ENCODE data around the gene TFCP2L1. TPM values are rescaled to one million over a fixed set of nuclear protein-coding genes. Genes with fewer than 3 reads are reported as not detected.

Gene TFCP2L1
- total RNA-seq, 1 experiment from 2014 or later = 4.3 TPM

DNA sequence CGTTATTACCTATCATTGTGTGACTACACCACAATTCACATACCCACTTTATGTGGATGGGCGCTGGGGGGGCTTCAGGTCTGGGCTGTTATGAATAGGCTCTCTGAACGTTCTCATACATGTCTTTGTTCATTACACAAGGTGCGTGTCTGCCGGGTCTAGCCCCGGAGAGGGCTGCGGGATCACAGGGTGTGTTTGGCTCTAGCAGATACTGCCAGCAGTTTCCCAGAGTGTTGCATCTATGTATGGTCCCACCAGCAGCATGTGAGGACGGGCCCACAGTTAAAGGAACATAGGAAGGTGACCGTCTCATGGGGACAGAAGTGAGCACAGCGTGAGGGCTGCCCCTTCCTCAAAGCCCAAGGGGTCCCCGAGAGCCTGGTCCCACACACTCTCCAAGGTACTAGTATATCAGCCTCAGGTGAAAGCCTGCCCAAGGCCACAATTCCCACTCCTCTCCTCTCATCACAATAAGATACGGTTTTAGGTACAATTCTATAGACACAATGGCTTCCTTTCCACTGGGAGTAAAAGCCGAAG lies 48.8 kb downstream of the TFCP2L1 start (continued):
- TF ChIP-seq, protein P1, sequence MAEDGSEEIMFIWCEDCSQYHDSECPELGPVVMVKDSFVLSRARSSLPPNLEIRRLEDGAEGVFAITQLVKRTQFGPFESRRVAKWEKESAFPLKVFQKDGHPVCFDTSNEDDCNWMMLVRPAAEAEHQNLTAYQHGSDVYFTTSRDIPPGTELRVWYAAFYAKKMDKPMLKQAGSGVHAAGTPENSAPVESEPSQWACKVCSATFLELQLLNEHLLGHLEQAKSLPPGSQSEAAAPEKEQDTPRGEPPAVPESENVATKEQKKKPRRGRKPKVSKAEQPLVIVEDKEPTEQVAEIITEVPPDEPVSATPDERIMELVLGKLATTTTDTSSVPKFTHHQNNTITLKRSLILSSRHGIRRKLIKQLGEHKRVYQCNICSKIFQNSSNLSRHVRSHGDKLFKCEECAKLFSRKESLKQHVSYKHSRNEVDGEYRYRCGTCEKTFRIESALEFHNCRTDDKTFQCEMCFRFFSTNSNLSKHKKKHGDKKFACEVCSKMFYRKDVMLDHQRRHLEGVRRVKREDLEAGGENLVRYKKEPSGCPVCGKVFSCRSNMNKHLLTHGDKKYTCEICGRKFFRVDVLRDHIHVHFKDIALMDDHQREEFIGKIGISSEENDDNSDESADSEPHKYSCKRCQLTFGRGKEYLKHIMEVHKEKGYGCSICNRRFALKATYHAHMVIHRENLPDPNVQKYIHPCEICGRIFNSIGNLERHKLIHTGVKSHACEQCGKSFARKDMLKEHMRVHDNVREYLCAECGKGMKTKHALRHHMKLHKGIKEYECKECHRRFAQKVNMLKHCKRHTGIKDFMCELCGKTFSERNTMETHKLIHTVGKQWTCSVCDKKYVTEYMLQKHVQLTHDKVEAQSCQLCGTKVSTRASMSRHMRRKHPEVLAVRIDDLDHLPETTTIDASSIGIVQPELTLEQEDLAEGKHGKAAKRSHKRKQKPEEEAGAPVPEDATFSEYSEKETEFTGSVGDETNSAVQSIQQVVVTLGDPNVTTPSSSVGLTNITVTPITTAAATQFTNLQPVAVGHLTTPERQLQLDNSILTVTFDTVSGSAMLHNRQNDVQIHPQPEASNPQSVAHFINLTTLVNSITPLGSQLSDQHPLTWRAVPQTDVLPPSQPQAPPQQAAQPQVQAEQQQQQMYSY (CRISPR knock-in tag; IDR thresholded peaks at IDR 0.05) = no peak
- TF ChIP-seq, protein P2, sequence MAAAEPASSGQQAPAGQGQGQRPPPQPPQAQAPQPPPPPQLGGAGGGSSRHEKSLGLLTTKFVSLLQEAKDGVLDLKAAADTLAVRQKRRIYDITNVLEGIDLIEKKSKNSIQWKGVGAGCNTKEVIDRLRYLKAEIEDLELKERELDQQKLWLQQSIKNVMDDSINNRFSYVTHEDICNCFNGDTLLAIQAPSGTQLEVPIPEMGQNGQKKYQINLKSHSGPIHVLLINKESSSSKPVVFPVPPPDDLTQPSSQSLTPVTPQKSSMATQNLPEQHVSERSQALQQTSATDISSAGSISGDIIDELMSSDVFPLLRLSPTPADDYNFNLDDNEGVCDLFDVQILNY (CRISPR knock-in tag; IDR thresholded peaks at IDR 0.05) = no peak
- TF ChIP-seq, protein P3, sequence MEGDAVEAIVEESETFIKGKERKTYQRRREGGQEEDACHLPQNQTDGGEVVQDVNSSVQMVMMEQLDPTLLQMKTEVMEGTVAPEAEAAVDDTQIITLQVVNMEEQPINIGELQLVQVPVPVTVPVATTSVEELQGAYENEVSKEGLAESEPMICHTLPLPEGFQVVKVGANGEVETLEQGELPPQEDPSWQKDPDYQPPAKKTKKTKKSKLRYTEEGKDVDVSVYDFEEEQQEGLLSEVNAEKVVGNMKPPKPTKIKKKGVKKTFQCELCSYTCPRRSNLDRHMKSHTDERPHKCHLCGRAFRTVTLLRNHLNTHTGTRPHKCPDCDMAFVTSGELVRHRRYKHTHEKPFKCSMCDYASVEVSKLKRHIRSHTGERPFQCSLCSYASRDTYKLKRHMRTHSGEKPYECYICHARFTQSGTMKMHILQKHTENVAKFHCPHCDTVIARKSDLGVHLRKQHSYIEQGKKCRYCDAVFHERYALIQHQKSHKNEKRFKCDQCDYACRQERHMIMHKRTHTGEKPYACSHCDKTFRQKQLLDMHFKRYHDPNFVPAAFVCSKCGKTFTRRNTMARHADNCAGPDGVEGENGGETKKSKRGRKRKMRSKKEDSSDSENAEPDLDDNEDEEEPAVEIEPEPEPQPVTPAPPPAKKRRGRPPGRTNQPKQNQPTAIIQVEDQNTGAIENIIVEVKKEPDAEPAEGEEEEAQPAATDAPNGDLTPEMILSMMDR (IDR thresholded peaks at IDR 0.05) = no peak
- TF ChIP-seq TEAD1 (CRISPR knock-in tag; IDR thresholded peaks at IDR 0.05) = no peak

DNA sequence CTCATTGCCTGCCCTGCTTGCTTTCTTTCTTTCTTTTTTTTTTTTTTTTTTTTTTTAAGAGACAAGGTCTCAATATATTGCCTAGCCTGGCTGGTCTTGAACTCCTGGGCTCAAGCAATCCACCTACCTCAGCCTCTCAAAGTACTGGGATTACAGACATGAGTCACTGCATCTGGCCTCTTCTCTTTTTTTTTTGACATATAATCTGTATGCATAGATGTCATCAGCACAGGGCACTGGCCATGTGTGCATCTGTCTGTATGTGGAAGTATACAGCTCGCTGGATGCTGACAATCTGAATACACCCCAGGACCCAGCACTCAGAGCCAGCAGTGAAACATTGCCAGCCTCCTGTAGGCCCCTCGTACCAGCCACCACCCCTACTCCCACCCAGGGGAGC lies 49.5 kb downstream of the TFCP2L1 start:
- TF ChIP-seq, protein P4, sequence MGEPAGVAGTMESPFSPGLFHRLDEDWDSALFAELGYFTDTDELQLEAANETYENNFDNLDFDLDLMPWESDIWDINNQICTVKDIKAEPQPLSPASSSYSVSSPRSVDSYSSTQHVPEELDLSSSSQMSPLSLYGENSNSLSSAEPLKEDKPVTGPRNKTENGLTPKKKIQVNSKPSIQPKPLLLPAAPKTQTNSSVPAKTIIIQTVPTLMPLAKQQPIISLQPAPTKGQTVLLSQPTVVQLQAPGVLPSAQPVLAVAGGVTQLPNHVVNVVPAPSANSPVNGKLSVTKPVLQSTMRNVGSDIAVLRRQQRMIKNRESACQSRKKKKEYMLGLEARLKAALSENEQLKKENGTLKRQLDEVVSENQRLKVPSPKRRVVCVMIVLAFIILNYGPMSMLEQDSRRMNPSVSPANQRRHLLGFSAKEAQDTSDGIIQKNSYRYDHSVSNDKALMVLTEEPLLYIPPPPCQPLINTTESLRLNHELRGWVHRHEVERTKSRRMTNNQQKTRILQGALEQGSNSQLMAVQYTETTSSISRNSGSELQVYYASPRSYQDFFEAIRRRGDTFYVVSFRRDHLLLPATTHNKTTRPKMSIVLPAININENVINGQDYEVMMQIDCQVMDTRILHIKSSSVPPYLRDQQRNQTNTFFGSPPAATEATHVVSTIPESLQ (CRISPR knock-in tag; IDR thresholded peaks at IDR 0.05) = no peak
- TF ChIP-seq, protein P5, sequence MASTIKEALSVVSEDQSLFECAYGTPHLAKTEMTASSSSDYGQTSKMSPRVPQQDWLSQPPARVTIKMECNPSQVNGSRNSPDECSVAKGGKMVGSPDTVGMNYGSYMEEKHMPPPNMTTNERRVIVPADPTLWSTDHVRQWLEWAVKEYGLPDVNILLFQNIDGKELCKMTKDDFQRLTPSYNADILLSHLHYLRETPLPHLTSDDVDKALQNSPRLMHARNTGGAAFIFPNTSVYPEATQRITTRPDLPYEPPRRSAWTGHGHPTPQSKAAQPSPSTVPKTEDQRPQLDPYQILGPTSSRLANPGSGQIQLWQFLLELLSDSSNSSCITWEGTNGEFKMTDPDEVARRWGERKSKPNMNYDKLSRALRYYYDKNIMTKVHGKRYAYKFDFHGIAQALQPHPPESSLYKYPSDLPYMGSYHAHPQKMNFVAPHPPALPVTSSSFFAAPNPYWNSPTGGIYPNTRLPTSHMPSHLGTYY (CRISPR knock-in tag; IDR thresholded peaks at IDR 0.05) = no peak
- TF ChIP-seq SOX15 (CRISPR knock-in tag; IDR thresholded peaks at IDR 0.05) (no peak), ZNF396 (CRISPR knock-in tag; IDR thresholded peaks at IDR 0.05; ENCODE audit: borderline replicate concordance) (no peak), TEAD4 (CRISPR knock-in tag; IDR thresholded peaks at IDR 0.05) (no peak), HMGA2 (CRISPR knock-in tag; IDR thresholded peaks at IDR 0.05) (no peak), TEAD1 (CRISPR knock-in tag; IDR thresholded peaks at IDR 0.05) (no peak)
- TF ChIP-seq, protein P6, sequence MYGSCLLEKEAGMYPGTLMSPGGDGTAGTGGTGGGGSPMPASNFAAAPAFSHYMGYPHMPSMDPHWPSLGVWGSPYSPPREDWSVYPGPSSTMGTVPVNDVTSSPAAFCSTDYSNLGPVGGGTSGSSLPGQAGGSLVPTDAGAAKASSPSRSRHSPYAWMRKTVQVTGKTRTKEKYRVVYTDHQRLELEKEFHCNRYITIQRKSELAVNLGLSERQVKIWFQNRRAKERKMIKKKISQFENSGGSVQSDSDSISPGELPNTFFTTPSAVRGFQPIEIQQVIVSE (CRISPR knock-in tag; IDR thresholded peaks at IDR 0.05; ENCODE audit: borderline replicate concordance) = no peak
- TF ChIP-seq, protein P7, sequence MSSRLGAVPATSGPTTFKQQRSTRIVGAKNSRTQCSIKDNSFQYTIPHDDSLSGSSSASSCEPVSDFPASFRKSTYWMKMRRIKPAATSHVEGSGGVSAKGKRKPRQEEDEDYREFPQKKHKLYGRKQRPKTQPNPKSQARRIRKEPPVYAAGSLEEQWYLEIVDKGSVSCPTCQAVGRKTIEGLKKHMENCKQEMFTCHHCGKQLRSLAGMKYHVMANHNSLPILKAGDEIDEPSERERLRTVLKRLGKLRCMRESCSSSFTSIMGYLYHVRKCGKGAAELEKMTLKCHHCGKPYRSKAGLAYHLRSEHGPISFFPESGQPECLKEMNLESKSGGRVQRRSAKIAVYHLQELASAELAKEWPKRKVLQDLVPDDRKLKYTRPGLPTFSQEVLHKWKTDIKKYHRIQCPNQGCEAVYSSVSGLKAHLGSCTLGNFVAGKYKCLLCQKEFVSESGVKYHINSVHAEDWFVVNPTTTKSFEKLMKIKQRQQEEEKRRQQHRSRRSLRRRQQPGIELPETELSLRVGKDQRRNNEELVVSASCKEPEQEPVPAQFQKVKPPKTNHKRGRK (CRISPR knock-in tag; IDR thresholded peaks at IDR 0.05; ENCODE audit: borderline replicate concordance) = no peak
- Mint-ChIP-seq H3K4me3 (no peak overlapping the region), H3K9me3 (no peaks in the 10 kb centered on the region), H3K27me3 (ENCODE audit: low read depth) (no peaks in the 10 kb centered on the region), H3K4me1 (no peaks in the 10 kb centered on the region), H3K36me3 (no peaks in the 10 kb centered on the region), H3K27ac (no peak overlapping the region)
- DNase-seq (ENCODE audit: low spot score) (no peak), ATAC-seq (no peak)
- CTCF ChIA-PET = interaction anchor here (0.9 to 1.4 kb wide), 2 partner anchors 107 to 120 kb away, joined by 3 read pairs; no protein-coding TSS in a partner anchor
- POLR2A ChIA-PET = no interaction called here
